HL-60 (cell line): ENCODE data around the gene HARBI1.

Experiments used
- DNase-seq, 2 experiments: peaks; one replicate each; pipeline ENCODE4 v3.0.0-alpha.2; 2010 to 2020; ENCODE audit warnings: low read depth in 1 of 2, low spot score in 1 of 2
- H3K27ac ChIP-seq: fragments of 250-450 bp; sonication (Bioruptor Pico); replicated peaks from 2 replicates; pipeline ENCODE4 v1.5.1; 2020; ENCODE audit warnings: mild to moderate bottlenecking, moderate library complexity
- H3K27me3 ChIP-seq: fragments of 250-450 bp; sonication (Bioruptor Pico); 2 replicates; pipeline ENCODE4 v1.5.1; 2021; ENCODE audit warnings: mild to moderate bottlenecking, moderate library complexity; ENCODE audit not compliant: insufficient read depth, poor library complexity, severe bottlenecking
- H3K4me3 ChIP-seq: replicated peaks from 2 replicates; pipeline ENCODE4 v1.5.1; 2011; ENCODE audit warnings: mild to moderate bottlenecking, control low read depth, low read length; ENCODE audit not compliant: insufficient read depth
- GABPA ChIP-seq: IDR thresholded peaks from 2 replicates; pipeline ENCODE4 v1.6.1; 2012; ENCODE audit warnings: low read depth
- POLR2AphosphoS5 ChIP-seq: IDR thresholded peaks from 2 replicates; pipeline ENCODE4 v1.6.1; 2012; ENCODE audit warnings: low read depth
- SPI1 ChIP-seq: IDR thresholded peaks from 2 replicates; pipeline ENCODE4 v1.6.1; 2012; ENCODE audit warnings: low read depth, mild to moderate bottlenecking, borderline replicate concordance
- TF ChIP-seq, protein P1 (sequence below): IDR thresholded peaks from 2 replicates; pipeline ENCODE4 v1.6.1; 2012; ENCODE audit warnings: low read depth; ENCODE audit not compliant: insufficient replicate concordance
- TF ChIP-seq, protein P2 (sequence below): IDR thresholded peaks from one replicate; pipeline ENCODE4 v1.5.1; 2011; ENCODE audit warnings: low read length, control low read depth, inconsistent platforms; ENCODE audit not compliant: insufficient read depth

Gene HARBI1

DNA sequence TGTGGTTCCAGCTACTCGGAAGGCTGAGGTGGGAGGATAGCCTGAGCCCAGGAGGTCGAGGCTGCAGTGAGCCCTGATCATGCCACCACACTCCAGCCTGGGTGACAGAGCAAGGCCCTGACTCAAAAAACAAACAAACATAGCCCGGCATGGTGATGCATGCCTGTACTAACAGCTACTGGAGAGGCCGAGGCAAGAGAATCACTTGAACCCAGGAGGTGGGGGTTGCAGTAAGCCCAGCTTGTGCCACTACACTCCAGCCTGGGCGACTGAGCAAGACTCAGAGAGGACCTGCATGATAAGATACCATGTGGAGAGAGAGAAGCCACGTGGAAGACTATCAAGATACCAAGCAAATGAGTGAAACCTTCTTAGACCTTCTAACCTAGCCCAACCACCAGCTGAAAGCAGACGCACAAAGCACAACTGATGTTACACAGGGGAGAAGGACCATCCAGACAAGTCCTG lies 59.3 kb downstream of the HARBI1 start:
- Histone ChIP-seq H3K27ac (no peak overlapping the region), H3K4me3 (no peak overlapping the region), H3K27me3 (no peaks in the 10 kb centered on the region)
- TF ChIP-seq GABPA, result no peak
- TF ChIP-seq, protein P1, sequence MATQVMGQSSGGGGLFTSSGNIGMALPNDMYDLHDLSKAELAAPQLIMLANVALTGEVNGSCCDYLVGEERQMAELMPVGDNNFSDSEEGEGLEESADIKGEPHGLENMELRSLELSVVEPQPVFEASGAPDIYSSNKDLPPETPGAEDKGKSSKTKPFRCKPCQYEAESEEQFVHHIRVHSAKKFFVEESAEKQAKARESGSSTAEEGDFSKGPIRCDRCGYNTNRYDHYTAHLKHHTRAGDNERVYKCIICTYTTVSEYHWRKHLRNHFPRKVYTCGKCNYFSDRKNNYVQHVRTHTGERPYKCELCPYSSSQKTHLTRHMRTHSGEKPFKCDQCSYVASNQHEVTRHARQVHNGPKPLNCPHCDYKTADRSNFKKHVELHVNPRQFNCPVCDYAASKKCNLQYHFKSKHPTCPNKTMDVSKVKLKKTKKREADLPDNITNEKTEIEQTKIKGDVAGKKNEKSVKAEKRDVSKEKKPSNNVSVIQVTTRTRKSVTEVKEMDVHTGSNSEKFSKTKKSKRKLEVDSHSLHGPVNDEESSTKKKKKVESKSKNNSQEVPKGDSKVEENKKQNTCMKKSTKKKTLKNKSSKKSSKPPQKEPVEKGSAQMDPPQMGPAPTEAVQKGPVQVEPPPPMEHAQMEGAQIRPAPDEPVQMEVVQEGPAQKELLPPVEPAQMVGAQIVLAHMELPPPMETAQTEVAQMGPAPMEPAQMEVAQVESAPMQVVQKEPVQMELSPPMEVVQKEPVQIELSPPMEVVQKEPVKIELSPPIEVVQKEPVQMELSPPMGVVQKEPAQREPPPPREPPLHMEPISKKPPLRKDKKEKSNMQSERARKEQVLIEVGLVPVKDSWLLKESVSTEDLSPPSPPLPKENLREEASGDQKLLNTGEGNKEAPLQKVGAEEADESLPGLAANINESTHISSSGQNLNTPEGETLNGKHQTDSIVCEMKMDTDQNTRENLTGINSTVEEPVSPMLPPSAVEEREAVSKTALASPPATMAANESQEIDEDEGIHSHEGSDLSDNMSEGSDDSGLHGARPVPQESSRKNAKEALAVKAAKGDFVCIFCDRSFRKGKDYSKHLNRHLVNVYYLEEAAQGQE, result no peak
- TF ChIP-seq SPI1, result no peak
- no peak for TF ChIP-seq POLR2AphosphoS5
- TF ChIP-seq, protein P2, sequence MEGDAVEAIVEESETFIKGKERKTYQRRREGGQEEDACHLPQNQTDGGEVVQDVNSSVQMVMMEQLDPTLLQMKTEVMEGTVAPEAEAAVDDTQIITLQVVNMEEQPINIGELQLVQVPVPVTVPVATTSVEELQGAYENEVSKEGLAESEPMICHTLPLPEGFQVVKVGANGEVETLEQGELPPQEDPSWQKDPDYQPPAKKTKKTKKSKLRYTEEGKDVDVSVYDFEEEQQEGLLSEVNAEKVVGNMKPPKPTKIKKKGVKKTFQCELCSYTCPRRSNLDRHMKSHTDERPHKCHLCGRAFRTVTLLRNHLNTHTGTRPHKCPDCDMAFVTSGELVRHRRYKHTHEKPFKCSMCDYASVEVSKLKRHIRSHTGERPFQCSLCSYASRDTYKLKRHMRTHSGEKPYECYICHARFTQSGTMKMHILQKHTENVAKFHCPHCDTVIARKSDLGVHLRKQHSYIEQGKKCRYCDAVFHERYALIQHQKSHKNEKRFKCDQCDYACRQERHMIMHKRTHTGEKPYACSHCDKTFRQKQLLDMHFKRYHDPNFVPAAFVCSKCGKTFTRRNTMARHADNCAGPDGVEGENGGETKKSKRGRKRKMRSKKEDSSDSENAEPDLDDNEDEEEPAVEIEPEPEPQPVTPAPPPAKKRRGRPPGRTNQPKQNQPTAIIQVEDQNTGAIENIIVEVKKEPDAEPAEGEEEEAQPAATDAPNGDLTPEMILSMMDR, result no peak
- DNase-seq, result no peak

DNA sequence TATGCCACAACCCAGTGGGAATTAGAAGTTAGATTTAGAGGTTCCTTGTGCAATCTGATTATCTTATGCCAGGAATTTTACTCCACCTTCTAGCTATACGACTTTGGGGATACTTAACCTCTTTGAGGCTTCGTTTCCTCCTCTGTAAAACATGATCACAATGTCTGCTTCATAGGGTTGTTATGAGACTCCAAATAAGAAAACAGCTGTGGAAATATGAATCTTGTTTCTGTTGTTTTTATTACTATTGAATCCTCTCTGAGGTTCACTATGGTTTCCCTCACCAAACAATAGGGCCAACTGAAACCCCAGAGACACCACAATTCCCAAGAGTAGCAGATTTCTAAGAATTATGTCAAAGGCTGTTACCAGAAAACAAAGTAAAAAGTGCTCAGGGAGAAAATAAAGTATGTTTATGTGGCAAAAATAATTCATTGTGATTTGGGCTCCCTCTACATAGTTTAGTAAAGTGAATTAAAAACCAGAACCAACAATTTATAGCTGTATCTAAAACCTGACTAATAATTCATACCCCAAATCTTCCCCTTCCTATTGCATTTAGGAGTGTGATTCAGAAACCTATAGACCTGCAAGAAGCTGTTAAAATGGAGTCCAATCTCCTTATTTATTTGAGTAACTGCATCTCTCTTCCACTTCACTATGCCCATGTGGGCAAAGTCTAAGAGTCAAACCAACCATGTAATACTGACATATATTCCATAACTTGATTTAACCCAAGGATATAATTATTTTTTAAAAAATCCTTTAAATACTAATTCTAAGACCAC lies 61.6 kb downstream of the HARBI1 start:
- peak overlapping the region; percentile 23 for H3K27ac ChIP-seq
- no peak overlapping the region for H3K4me3 ChIP-seq
- TF ChIP-seq SPI1 (no peak), POLR2AphosphoS5 (no peak), GABPA (no peak)
- TF ChIP-seq, protein P2, result no peak
- TF ChIP-seq, protein P1, result no peak
- no peaks in the 10 kb centered on the region for H3K27me3 ChIP-seq
- DNase-seq, result no peak

DNA sequence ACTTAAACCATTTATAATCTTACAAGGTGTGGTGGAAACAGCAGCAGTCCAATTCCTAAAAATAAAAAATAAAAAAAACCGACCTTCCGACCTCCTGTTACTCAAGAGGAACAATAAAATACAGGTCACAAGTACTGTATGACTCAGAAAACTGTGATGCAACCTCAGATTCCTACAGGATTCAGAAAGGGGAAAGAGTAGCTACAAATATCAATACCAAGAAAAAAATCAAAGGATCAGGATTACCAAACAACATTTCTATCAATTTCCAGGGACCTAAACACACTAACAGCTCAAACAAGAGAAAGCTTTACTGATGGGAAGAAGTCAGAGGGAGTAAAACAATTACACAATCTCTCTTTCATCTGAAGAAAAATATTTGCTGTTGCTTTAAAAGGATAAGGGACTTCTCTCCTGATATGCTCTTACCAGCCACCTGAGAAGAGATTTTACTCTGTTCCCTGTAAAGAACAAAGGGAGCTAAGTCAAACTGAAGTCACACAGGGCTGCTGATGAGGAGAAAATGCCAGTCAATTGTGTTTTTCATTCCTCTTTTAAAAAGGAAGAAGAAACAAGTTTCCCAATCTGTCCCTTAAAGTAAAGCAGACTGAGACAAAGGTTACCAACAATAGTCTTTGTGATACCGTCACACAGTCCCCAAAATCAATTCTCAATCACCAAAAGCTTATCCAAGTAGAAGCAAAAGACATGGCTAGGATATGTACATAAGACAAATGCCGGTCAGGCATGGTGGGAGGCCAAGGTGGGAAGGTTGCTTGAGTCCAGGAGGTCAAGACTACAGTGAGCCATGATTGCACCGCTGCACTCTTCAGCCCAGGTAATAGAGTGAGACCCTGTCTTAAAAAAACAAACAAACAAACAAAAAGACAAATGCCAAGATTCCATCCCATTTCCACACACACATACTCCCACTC lies 62.5 kb downstream of the HARBI1 start:
- Histone ChIP-seq H3K4me3 (no peak overlapping the region), H3K27ac (peak overlapping the region; percentile 23), H3K27me3 (no peaks in the 10 kb centered on the region)
- peak; percentile 12 to 39 for DNase-seq
- no peak for TF ChIP-seq GABPA
- no peak for TF ChIP-seq SPI1
- TF ChIP-seq POLR2AphosphoS5, result no peak
- TF ChIP-seq, protein P1, result no peak
- TF ChIP-seq, protein P2, result no peak
